HG03575 (cell line): Measurements from ENCODE around the gene DCLK1.
"Not testable (repeated sequence)": the region's sequence is repeated elsewhere in the genome, so short reads cannot be mapped to it uniquely, and the experiment has no call there.

Experiments used
- ATAC-seq: cut with Tn5 transposase; IDR thresholded peaks from one replicate; pipeline ENCODE4 v1.9.1; 2021; ENCODE audit not compliant: unreplicated experiment, insufficient number of reproducible peaks, low FRiP score; ENCODE audit errors: extremely low read depth

Gene DCLK1

GRCh38 chr13:36006347-36006746 is 124.8 kb downstream of the DCLK1 start:
- no peak for ATAC-seq

- ATAC-seq: no peak
Measured at GRCh38 chr13:36001561-36001960, 129.6 kb downstream of the DCLK1 start.

GRCh38 chr13:36000028-36000427 is 131.2 kb downstream of the DCLK1 start:
- ATAC-seq: no peak

- ATAC-seq: no peak
Measured at GRCh38 chr13:35996360-35996759, 134.8 kb downstream of the DCLK1 start.

- no peak for ATAC-seq
Measured at GRCh38 chr13:35995136-35995535, 136.0 kb downstream of the DCLK1 start.

- ATAC-seq: no peak
Measured at GRCh38 chr13:35994131-35994966, 136.8 kb downstream of the DCLK1 start.

- no peak for ATAC-seq
Measured at GRCh38 chr13:35993686-35994085, 137.5 kb downstream of the DCLK1 start.

- no peak for ATAC-seq
Measured at GRCh38 chr13:35992964-35993363, 138.2 kb downstream of the DCLK1 start.

- no peak for ATAC-seq
Measured at GRCh38 chr13:35990196-35990595, 141.0 kb downstream of the DCLK1 start.

- ATAC-seq: no peak
Measured at GRCh38 chr13:35988648-35989081, 142.5 kb downstream of the DCLK1 start.

GRCh38 chr13:35987572-35988513 is 143.3 kb downstream of the DCLK1 start:
- no peak for ATAC-seq

GRCh38 chr13:35984776-35985453 is 146.3 kb downstream of the DCLK1 start:
- ATAC-seq: no peak

- ATAC-seq: no peak
Measured at GRCh38 chr13:35984287-35984686, 146.9 kb downstream of the DCLK1 start.

- ATAC-seq: not testable (repeated sequence)
Measured at GRCh38 chr13:35983703-35984102, 147.5 kb downstream of the DCLK1 start.

GRCh38 chr13:35983206-35983605 is 148.0 kb downstream of the DCLK1 start:
- ATAC-seq: no peak

- ATAC-seq: no peak
Measured at GRCh38 chr13:35979361-35979951, 151.7 kb downstream of the DCLK1 start.

- no peak for ATAC-seq
Measured at GRCh38 chr13:35978607-35979316, 152.4 kb downstream of the DCLK1 start.

- ATAC-seq: no peak
Measured at GRCh38 chr13:35977060-35977459, 154.1 kb downstream of the DCLK1 start.
